DMS53 (cell line): Measurements from ENCODE around the gene ANKHD1.
"Not testable (repeated sequence)": the region's sequence is repeated elsewhere in the genome, so short reads cannot be mapped to it uniquely, and the experiment has no call there.

ENCODE experiments used
- DNase-seq: peaks from one replicate; lab custom pipeline; 2025; lab: John Stamatoyannopoulos, UW

Gene ANKHD1

DNA sequence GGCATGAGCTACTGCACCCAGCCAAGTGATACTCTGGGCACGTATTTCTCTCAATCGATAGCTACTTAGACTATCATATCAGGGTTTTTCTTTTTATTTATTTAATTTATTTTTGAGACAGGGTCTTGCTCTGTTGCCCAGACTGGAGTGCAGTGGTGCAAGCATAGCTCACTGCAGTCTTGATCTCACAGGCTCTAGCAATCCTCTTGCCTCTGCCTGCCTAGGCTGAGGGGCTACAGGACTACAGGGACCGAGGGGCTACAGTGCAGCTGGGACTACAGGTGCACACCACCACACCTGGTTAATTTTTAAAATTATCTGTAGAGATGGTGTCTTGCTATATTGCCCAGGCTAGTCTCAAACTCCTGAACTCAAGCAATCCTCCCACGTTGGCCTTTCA, 20.3 kb upstream of the ANKHD1 start:
- DNase-seq, result no peak

GRCh38 chr5:140381972-140382371, 19.7 kb upstream of the ANKHD1 start:
- no peak for DNase-seq

GRCh38 chr5:140382866-140383265, 18.8 kb upstream of the ANKHD1 start:
- no peak for DNase-seq

DNA sequence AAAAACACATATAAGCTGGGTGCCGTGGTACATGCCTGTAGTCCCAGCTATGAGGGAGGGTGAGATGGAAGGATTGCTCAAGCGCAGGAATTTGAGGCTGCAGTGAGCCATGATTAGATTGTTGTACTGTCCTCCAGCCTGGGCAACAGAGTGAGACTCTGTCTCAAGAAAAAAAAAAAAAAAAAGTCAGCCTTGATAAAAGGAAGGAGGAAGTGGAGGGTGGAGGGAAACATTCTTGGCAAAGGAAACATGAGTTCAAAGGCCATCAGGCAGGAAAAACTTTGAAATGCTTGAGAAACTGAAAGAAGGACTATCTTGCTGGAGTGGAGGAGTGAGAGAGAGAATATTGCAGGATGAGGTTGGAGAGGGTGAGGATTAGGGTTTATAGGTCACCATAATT, 18.3 kb upstream of the ANKHD1 start:
- no peak for DNase-seq

- peak; percentile 18 for DNase-seq
These were observed 13.6 kb upstream of the ANKHD1 start for GRCh38 chr5:140388052-140388451.

DNA sequence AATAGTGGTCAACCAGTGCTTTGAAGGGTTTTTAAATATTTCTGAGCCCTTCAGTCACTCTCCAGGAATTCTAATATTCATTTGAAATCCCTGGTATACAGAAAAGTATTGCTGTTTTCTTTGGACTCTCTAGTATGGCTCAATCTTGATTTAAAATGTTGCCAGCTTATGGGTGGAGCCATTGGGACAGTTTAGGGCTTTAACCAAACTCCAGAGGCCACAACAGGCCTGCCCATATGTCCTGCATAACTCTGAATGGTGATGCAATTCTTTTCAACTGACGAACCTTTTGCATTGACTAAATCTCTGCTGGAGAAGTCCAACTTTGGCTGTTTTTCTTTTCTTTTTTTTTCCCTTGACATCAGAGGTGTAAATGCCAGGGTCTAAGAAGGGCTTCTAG, 10.3 kb upstream of the ANKHD1 start:
- no peak for DNase-seq

- DNase-seq, result no peak
These were observed 9.9 kb upstream of the ANKHD1 start for GRCh38 chr5:140391732-140392131.

DNA sequence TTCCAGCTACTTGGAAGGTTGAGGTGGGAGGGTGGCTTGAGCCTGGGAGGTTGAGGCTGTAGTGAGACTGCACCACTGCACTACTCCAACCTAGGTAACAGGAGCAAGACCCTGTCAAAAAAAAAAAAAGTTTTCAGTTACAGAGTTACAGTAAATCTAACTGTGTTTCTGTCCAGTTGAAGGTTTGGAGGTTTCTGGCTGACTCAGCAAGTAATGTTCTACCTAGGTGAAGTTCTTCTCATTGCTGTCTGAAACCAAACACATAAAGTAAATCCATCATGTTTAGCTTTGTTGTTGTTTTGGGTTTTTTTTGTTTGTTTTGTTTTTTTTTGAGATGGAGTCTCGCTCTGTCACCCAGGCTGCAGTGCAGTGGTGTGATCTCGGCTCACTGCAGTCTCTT, 7.9 kb upstream of the ANKHD1 start:
- no peak for DNase-seq

- DNase-seq, result peak; percentile 83
These were observed 3.2 kb upstream of the ANKHD1 start for GRCh38 chr5:140398379-140398811.

GRCh38 chr5:140399979-140400729, 1.5 kb upstream of the ANKHD1 start:
- DNase-seq, result peak; percentile 54

DNA sequence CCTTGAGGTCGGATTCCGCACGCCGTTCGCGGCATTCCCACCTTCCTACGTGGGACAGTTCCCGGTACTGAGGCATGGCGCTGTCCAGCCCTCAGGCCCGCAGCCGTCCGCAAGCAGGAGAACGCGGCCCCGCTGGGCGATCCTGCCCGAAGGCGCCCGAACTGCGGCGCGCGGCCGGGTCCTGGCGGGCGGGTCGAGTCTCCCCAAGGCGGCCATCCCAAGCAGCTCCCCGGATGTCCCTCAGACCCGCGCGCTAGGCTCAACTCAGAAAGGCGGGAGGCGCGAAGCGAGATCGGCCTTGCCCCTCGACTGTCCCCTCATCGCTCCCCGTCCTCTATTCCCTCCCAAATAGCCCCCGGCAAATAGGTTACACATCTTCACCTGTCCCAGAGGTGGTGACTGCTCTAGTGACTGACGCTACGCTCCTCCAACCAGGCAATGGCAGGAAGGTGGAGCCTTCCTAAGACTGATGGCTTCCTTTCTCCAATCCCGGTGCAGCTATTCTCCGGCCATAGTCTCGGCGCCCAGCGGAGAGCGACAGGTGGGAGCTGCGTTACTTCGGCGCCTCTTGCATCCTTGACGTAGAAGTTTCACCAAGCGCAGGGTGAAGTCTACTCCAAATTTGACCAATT, 787 bp upstream of the ANKHD1 start:
- peak; percentile 99 for DNase-seq

DNA sequence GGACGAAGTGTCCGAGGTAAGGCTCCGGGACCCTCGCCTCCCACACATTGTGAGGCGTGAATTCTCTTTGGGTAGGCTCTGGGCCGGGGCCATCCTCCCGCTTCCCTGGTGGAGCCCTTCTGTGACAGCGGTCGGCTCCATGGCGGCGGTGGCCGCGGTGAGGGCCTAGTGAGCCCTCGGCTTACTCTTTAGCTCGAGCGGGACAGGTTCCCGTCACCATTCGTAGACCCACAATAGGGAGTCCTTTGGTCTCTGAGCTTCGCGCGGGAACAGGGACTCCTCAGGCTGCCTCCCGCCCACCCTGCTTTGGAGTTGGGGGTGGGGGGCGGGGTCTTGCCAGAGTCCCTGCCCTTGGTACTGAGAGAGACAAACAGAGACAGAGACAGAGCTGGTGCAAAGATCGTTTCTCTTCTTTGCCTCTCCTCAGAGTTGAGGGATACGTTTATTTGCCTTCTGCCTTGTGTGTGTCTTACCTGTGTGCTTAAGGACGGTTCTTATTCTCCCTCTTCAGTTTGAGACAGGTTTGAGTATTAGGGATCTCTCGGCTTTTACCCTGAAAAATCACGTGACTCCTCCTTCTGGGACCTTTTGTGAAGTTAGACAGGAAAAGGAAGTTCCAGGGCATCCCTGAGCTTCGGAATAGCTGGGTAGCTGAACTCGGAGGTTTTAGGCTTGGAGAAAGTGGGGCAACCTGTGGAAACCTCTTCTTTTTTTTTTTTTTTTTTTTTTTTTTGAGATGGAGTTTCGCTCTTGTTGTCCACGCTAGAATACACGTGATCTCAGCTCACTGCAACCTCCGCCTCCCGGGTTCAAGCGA, 833 bp downstream of the ANKHD1 start:
- DNase-seq, result peak; percentile 75

DNA sequence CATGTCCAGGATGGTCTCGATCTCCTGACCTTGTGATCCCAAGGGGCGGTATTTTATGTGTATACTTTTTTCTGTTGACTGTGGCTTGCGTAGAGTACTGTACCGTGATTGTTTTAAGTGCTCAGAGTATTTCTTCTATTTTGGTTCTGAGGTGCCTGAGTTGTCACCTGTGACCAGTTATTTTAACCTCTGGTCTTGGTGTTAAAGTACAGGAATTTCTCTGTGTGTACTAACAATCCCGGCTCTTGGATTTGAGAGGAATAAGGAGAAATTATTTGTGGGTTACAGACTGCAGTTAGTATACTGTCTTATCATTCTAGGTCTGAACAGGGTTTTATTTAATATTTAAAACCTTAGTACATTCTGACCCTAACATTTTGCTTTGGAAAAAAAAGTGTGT, 2.0 kb downstream of the ANKHD1 start:
- no peak for DNase-seq

- DNase-seq, result peak; percentile 72
These were observed 7.2 kb downstream of the ANKHD1 start for GRCh38 chr5:140408750-140409241.

DNA sequence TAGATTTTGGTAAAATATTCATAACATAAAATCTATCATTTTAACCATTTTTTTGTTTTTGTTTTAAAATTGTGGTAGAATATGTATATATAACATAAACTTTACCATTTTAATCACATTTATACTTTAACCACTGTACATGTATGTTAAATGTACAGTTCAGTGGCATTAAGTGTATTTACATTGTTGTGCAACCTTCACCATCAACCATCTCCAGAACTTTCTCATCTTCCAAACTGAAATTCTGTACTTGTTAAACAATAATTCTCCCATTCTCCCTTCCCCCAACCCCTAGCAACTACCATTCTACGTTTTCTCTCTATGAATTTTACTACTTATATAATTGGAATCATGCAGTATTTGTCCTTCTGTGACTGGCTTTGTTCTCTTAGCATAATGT, 11.6 kb downstream of the ANKHD1 start:
- DNase-seq, result no peak

GRCh38 chr5:140417235-140417634, 15.6 kb downstream of the ANKHD1 start:
- DNase-seq, result no peak

- no peak for DNase-seq
These were observed 17.4 kb downstream of the ANKHD1 start for GRCh38 chr5:140418862-140419520.

- DNase-seq, result no peak
These were observed 18.6 kb downstream of the ANKHD1 start for GRCh38 chr5:140420226-140420570.

- no peak for DNase-seq
These were observed 19.2 kb downstream of the ANKHD1 start for GRCh38 chr5:140420665-140421361.

GRCh38 chr5:140421375-140421774, 19.7 kb downstream of the ANKHD1 start:
- not testable (repeated sequence) for DNase-seq

DNA sequence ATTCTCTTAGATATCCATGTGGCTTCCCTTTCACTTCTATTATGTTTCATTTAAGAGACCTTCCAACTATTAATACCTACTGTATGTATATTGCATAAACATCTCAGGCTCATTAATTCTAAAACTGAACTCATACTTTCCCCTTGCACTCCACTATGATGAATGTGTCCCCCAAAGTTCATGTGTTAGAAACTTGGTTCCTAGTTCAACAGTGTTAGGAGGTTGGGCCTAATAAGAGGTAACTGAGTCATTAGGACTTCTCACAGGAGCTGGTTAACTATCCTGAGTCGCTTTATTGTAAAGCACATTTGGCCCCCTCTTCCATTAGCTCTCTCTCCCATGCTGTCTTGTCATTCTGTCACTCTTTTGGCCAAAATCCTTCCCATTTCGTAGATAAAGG, 22.0 kb downstream of the ANKHD1 start:
- no peak for DNase-seq

- no peak for DNase-seq
These were observed 22.5 kb downstream of the ANKHD1 start for GRCh38 chr5:140424135-140424534.
